ENCODE results near the gene CAMTA1.

Gene CAMTA1

DNA sequence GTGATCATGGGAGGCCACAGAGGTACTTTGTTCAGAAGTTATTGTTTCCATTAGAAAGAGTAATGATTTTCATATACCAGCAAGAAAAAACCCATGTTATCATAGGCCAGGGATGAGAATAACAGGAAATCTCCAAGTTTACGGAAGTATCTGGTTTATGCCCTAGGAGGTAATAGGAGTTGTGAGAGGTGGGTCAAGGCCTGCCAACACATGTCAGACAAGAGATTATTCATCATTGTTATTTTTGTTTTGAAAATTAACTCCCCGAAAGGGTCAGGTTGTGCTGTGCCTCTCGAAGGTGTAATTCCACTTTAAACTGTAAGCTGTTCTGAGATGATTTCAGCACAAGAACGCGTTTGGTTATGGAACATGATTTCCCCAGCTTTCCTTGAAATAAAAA lies 218.4 kb downstream of the CAMTA1 start (continued):
- TF ChIP-seq, protein P1, sequence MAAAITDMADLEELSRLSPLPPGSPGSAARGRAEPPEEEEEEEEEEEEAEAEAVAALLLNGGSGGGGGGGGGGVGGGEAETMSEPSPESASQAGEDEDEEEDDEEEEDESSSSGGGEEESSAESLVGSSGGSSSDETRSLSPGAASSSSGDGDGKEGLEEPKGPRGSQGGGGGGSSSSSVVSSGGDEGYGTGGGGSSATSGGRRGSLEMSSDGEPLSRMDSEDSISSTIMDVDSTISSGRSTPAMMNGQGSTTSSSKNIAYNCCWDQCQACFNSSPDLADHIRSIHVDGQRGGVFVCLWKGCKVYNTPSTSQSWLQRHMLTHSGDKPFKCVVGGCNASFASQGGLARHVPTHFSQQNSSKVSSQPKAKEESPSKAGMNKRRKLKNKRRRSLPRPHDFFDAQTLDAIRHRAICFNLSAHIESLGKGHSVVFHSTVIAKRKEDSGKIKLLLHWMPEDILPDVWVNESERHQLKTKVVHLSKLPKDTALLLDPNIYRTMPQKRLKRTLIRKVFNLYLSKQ (tag by site-specific recombination; IDR thresholded peaks at IDR 0.05; ENCODE audit: borderline replicate concordance), result no peak
- no peak for TF ChIP-seq PRDM1 (tag by site-specific recombination; IDR thresholded peaks at IDR 0.05)
- no peak for TF ChIP-seq ZNF133 (tag by site-specific recombination; IDR thresholded peaks at IDR 0.05)
- no peak for TF ChIP-seq ZNF660 (tag by site-specific recombination; IDR thresholded peaks at IDR 0.05)
- TF ChIP-seq ZNF707 (tag by site-specific recombination; IDR thresholded peaks at IDR 0.05), result no peak
- TF ChIP-seq ZNF341 (tag by site-specific recombination; IDR thresholded peaks at IDR 0.05; ENCODE audit: low read depth), result no peak
- no peak for TF ChIP-seq ZNF677 (tag by site-specific recombination; IDR thresholded peaks at IDR 0.05)
- TF ChIP-seq ZNF169 (tag by site-specific recombination; IDR thresholded peaks at IDR 0.05), result no peak
- TF ChIP-seq KLF8 (tag by site-specific recombination; IDR thresholded peaks at IDR 0.05), result no peak

DNA sequence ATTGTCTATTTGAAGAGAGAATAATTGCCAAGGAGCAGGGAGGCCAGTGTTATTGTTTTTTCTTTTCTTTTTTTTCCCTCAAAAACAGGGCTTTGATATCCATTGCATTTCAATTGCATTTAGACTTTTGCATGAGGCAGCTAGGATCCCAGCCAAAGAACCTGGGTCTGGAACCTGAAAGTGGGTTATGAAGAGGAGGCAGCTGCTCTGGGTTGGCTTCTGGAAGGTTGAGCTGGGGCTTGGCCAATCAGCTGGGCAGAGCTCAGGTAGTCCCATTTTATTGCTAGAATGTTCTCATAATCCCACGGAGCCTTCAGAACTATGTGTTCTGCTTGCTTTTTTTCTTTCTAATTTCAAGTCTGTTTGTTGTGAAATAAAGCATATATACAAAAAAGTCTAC lies 218.9 kb downstream of the CAMTA1 start:
- Histone ChIP-seq H3K27ac (ENCODE audit: extremely low read depth, low read depth, low read length) (no peak overlapping the region), H3K4me1 (ENCODE audit: control insufficient read depth, insufficient read depth, low read length) (no peaks in the 10 kb centered on the region), H3K36me3 (ENCODE audit: control insufficient read depth in 2 of 2, insufficient read depth in 1 of 2, low read length in 2 of 2) (no peaks in the 10 kb centered on the region), H3K9me3 (ENCODE audit: control insufficient read depth, insufficient read depth, low read depth, low read length) (no peaks in the 10 kb centered on the region), H3K4me3 (ENCODE audit: low read depth, low read length) (no peak overlapping the region)
- POLR2A ChIA-PET, result no interaction called here
- CTCF ChIA-PET, result no interaction called here
- no peak for TF ChIP-seq ZBTB8A (tag by site-specific recombination; IDR thresholded peaks at IDR 0.05)
- TF ChIP-seq MZF1 (tag by site-specific recombination; IDR thresholded peaks at IDR 0.05; ENCODE audit: borderline replicate concordance), result no peak
- TF ChIP-seq, protein P2, sequence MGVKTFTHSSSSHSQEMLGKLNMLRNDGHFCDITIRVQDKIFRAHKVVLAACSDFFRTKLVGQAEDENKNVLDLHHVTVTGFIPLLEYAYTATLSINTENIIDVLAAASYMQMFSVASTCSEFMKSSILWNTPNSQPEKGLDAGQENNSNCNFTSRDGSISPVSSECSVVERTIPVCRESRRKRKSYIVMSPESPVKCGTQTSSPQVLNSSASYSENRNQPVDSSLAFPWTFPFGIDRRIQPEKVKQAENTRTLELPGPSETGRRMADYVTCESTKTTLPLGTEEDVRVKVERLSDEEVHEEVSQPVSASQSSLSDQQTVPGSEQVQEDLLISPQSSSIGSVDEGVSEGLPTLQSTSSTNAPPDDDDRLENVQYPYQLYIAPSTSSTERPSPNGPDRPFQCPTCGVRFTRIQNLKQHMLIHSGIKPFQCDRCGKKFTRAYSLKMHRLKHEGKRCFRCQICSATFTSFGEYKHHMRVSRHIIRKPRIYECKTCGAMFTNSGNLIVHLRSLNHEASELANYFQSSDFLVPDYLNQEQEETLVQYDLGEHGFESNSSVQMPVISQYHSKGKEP (tag by site-specific recombination; IDR thresholded peaks at IDR 0.05), result no peak
- TF ChIP-seq ZNF426 (tag by site-specific recombination; IDR thresholded peaks at IDR 0.05), result no peak
- TF ChIP-seq ZNF138 (tag by site-specific recombination; IDR thresholded peaks at IDR 0.05; ENCODE audit: borderline replicate concordance), result no peak
- no peak for TF ChIP-seq HOXA7 (CRISPR knock-in tag; IDR thresholded peaks at IDR 0.05; ENCODE audit: borderline replicate concordance)
- no peak for TF ChIP-seq PRDM1 (tag by site-specific recombination; IDR thresholded peaks at IDR 0.05)
- TF ChIP-seq ZNF548 (tag by site-specific recombination; IDR thresholded peaks at IDR 0.05), result no peak
- TF ChIP-seq, protein P3, sequence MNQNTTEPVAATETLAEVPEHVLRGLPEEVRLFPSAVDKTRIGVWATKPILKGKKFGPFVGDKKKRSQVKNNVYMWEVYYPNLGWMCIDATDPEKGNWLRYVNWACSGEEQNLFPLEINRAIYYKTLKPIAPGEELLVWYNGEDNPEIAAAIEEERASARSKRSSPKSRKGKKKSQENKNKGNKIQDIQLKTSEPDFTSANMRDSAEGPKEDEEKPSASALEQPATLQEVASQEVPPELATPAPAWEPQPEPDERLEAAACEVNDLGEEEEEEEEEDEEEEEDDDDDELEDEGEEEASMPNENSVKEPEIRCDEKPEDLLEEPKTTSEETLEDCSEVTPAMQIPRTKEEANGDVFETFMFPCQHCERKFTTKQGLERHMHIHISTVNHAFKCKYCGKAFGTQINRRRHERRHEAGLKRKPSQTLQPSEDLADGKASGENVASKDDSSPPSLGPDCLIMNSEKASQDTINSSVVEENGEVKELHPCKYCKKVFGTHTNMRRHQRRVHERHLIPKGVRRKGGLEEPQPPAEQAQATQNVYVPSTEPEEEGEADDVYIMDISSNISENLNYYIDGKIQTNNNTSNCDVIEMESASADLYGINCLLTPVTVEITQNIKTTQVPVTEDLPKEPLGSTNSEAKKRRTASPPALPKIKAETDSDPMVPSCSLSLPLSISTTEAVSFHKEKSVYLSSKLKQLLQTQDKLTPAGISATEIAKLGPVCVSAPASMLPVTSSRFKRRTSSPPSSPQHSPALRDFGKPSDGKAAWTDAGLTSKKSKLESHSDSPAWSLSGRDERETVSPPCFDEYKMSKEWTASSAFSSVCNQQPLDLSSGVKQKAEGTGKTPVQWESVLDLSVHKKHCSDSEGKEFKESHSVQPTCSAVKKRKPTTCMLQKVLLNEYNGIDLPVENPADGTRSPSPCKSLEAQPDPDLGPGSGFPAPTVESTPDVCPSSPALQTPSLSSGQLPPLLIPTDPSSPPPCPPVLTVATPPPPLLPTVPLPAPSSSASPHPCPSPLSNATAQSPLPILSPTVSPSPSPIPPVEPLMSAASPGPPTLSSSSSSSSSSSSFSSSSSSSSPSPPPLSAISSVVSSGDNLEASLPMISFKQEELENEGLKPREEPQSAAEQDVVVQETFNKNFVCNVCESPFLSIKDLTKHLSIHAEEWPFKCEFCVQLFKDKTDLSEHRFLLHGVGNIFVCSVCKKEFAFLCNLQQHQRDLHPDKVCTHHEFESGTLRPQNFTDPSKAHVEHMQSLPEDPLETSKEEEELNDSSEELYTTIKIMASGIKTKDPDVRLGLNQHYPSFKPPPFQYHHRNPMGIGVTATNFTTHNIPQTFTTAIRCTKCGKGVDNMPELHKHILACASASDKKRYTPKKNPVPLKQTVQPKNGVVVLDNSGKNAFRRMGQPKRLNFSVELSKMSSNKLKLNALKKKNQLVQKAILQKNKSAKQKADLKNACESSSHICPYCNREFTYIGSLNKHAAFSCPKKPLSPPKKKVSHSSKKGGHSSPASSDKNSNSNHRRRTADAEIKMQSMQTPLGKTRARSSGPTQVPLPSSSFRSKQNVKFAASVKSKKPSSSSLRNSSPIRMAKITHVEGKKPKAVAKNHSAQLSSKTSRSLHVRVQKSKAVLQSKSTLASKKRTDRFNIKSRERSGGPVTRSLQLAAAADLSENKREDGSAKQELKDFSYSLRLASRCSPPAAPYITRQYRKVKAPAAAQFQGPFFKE (tag by site-specific recombination; IDR thresholded peaks at IDR 0.05; ENCODE audit: borderline replicate concordance), result no peak
- TF ChIP-seq, protein P4, sequence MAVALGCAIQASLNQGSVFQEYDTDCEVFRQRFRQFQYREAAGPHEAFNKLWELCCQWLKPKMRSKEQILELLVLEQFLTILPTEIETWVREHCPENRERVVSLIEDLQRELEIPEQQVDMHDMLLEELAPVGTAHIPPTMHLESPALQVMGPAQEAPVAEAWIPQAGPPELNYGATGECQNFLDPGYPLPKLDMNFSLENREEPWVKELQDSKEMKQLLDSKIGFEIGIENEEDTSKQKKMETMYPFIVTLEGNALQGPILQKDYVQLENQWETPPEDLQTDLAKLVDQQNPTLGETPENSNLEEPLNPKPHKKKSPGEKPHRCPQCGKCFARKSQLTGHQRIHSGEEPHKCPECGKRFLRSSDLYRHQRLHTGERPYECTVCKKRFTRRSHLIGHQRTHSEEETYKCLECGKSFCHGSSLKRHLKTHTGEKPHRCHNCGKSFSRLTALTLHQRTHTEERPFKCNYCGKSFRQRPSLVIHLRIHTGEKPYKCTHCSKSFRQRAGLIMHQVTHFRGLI (tag by site-specific recombination; IDR thresholded peaks at IDR 0.05), result no peak

Measured in HEK293 (cell line).